Testis (tissue), 2 donors: ENCODE results near the gene SLC24A3.

ENCODE experiments used
- POLR2A ChIP-seq: fragments of 450-650 bp; IDR thresholded peaks from one replicate; pipeline ENCODE4 v1.6.1; 2017; ENCODE audit warnings: antibody characterized with exemption, mild to moderate bottlenecking, moderate library complexity
- TF ChIP-seq, protein P1 (sequence below), 3 experiments: fragments of 450-650 bp in 2 of 3; fragments of 200-600 bp in 1 of 3; sonication (generic) in 1 of 3; IDR thresholded peaks; one replicate each; pipeline ENCODE4 v1.5.1; 2016 to 2019; ENCODE audit warnings: antibody characterized with exemption in 3 of 3, mild to moderate bottlenecking in 2 of 3, moderate library complexity in 1 of 3

DNA sequence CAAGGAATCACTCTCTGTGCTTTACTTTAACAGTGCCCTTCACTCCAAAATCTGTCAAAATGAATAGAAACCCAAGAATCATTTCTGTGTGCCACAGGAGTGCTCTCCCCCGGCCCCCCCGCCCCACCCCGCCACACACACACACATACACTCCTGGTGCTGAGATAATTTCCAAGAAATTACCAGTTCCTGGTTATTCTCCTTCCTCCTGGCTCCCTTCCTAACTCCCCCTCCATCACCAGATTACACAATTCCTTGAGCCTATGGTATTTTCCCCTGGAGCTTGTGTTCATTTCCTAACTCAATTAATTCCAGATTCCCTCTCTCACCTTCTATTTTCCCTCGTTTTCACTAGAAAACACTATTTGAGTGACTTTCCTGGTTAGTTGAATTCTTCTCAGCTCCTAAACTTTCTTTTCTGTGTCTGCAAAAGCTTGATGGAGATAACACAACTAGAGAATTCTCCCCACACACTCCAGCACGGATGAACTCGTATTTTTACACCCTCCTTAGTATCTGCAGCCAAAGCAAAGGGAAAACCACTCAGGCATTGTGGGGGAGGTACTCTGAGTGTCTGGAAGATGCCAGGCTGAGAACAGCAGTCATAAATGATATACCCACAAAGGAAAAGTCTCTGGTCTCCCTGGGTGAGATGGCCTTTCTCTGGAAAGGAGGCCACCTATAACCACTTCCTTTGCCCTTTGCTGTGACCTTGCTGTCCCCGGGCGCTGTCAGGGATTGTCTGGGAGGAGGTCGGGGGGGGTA is 1.9 kb upstream of the SLC24A3 start:
- no peak for TF ChIP-seq POLR2A
- TF ChIP-seq, protein P1, sequence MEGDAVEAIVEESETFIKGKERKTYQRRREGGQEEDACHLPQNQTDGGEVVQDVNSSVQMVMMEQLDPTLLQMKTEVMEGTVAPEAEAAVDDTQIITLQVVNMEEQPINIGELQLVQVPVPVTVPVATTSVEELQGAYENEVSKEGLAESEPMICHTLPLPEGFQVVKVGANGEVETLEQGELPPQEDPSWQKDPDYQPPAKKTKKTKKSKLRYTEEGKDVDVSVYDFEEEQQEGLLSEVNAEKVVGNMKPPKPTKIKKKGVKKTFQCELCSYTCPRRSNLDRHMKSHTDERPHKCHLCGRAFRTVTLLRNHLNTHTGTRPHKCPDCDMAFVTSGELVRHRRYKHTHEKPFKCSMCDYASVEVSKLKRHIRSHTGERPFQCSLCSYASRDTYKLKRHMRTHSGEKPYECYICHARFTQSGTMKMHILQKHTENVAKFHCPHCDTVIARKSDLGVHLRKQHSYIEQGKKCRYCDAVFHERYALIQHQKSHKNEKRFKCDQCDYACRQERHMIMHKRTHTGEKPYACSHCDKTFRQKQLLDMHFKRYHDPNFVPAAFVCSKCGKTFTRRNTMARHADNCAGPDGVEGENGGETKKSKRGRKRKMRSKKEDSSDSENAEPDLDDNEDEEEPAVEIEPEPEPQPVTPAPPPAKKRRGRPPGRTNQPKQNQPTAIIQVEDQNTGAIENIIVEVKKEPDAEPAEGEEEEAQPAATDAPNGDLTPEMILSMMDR (IDR thresholded peaks at IDR 0.05) = no peak
